ENCODE measurements around the gene CNTN1.

GRCh38 chr12:40942326-40942725, 250.1 kb downstream of the CNTN1 start:
- TF ChIP-seq CTCF (IDR thresholded peaks at IDR 0.05) (no peak), POLR2A (IDR thresholded peaks at IDR 0.05) (no peak)

Measured in testis (tissue), 2 donors.